CD4-positive, alpha-beta T cell treated with Interleukin-12 subunit alpha and Interleukin-12 subunit beta, for 1 hour (primary cell): ENCODE data around the gene SEMA3G.

ENCODE experiments used
- DNase-seq: peaks from one replicate; pipeline ENCODE4 v3.0.0-alpha.2; 2020

The SEMA3G gene

GRCh38 chr3:52393959-52394670 is 50.8 kb downstream of the SEMA3G start:
- no peak for DNase-seq

DNA sequence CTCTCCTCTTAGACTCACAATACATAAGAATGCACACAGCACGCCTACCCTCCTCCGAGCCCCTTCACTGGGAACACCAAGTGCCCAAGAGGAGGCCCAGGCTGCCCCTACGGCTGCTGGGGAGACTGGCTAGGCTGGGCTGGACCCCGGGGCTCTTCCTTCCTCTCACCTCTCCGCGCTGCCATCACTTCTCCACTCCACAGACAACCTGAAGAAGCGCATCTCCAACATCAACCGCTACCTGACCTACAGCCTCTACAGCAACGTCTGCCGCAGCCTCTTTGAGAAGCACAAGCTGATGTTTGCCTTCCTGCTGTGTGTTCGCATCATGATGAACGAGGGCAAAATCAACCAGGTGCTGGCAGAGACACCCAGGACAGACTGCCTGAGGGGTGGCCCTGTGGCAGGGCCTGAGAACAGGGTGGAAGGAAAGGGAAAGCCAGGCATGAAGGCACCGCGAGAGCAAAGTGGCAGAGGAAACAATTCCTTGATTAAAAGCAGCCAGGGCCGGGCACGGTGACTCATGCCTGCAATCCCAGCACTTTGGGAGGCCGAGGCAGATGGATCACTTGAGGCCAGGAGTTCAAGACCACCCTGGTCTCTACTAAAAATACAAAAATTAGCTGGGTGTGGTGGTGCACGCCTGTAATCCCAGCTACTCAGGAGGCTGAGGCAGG is 51.6 kb downstream of the SEMA3G start:
- DNase-seq = no peak

GRCh38 chr3:52392216-52392930 is 52.5 kb downstream of the SEMA3G start:
- DNase-seq = no peak

DNA sequence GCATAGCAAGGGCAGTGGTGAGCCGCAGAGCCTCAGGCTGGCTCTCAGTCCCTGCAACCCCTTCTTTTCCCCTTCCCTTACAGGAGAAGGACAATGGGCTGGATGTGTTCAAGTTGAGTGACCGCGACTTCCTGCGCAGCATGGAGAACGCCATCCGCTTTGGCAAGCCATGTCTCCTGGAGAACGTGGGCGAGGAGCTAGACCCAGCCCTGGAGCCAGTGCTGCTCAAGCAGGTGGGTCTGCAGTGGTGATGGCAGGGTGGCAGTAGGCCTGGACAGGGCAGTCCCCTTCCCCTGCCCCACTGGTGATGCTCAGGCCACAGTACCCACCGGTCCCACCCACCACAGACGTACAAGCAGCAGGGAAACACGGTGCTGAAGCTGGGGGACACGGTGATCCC is 53.8 kb downstream of the SEMA3G start:
- DNase-seq = no peak

DNA sequence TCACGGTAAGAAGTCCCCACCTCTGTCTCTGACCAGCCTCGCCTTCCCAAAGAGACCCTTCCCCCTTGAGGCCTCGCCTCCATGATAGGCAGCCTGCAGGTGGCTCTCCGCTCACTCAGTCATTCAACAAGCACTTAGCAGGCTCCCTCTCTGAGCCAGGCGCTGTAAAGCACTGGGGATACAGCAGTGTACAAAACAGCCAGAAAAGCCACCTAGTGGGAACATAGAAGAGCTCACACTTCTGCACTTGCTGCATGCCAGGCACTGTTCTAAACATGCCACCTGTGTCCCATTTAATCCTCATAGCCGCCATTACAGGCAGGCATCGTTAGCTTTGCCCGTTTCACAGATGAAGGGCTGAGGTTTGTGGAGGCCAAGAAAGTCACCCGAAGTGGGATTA is 56.0 kb downstream of the SEMA3G start:
- no peak for DNase-seq

DNA sequence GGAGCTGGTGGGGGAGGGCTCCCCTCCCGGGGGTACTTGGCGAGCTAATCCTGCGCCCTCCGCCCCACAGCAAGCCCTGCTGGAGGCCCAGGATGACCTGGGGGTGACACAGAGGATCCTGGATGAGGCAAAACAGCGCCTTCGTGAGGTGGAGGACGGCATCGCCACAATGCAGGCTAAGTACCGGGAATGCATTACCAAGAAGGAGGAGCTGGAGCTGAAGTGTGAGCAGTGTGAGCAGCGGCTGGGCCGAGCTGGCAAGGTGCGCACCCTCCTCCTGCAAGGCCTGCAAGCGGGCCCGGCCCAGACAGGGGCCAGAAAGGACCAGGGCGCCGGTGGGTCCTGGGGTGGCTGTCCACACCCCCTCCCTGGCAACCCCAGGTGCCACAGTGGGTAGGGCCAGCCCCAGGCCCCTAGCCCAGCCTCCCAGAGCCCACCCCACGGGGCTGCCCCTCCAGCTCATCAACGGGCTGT is 56.5 kb downstream of the SEMA3G start:
- no peak for DNase-seq

DNA sequence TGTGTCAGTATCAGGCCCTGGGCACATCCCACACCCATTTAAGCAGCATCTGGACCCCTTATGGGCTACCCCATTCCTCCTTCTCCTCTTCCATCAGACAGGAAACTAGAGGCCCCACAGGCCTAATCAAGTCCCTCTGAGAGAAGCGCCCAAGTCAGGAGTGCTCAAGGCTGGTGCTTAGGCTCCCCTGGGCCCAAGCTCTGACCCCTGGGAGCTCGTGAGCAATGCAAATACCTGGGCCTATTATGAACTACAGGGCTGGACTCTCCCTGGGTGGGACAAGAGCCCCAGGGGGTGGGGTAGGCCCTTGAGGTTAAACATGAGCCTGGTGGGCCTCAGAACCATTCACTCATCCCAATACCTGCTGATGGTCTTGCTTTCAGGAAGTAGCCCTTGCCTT is 57.4 kb downstream of the SEMA3G start:
- DNase-seq = no peak

DNA sequence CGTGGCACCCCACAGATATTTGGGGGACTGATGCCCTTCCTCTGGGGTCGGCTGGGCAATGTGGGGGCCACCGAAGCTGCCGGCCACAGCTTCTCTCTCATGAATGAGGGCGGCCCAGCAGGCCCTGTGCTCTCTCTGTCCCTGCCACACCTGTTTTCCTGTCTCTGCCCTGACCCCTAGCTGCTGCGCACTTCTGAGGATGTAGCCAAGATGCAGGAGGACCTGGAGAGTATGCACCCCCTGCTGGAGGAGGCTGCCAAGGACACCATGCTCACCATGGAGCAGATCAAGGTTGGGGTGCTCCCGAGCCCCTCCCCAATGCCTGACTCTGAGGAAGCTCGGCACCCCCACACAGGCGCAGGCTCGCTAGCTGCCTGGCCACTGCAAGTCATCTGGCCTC is 59.7 kb downstream of the SEMA3G start:
- DNase-seq = no peak

GRCh38 chr3:52384019-52384761 is 60.7 kb downstream of the SEMA3G start:
- DNase-seq = no peak

- no peak for DNase-seq
These were observed 61.5 kb downstream of the SEMA3G start for GRCh38 chr3:52383446-52383845.
